CD8-positive, alpha-beta memory T cell (primary cell): ENCODE measurements around the gene VMP1. TPM values are rescaled to one million over a fixed set of nuclear protein-coding genes. Genes with fewer than 3 reads are reported as not detected.
A peak's percentile ranks its signal among the peaks of the same experiment; 100 is the strongest.
"Not testable (repeated sequence)": the region's sequence is repeated elsewhere in the genome, so short reads cannot be mapped to it uniquely, and the experiment has no call there.

Source experiments
- CTCF ChIA-PET: fragments of 350-600 bp; sonication (Branson Sonifier 250); formaldehyde crosslinking; loops from one replicate; lab custom pipeline; 2021; ENCODE audit warnings: antibody characterized with exemption; lab: Charles Lee
- POLR2A ChIA-PET: fragments of 350-600 bp; sonication (Branson Sonifier 250); formaldehyde crosslinking; loops from one replicate; lab custom pipeline; 2021; ENCODE audit warnings: antibody characterized with exemption; lab: Charles Lee
- DNase-seq, 5 donors: peaks; one replicate each; pipeline versions ENCODE4 v3.0.0 to v3.0.0-alpha.2; 2020 to 2022; ENCODE audit warnings: mixed read lengths in 1 of 5
- H3K27ac ChIP-seq: one replicate; pipeline ENCODE4 v1.7.0; 2013; ENCODE audit warnings: low read depth, mild to moderate bottlenecking, low read length, moderate library complexity
- H3K27me3 ChIP-seq: 2 replicates; pipeline ENCODE4 v1.7.0; 2013; ENCODE audit warnings: low read length, mild to moderate bottlenecking; ENCODE audit not compliant: insufficient read depth, poor library complexity, severe bottlenecking
- H3K36me3 ChIP-seq: 2 replicates; pipeline ENCODE4 v1.7.0; 2013; ENCODE audit warnings: mild to moderate bottlenecking, low read length, moderate library complexity; ENCODE audit not compliant: insufficient read depth
- H3K4me1 ChIP-seq: 2 replicates; pipeline ENCODE4 v1.7.0; 2013; ENCODE audit warnings: mild to moderate bottlenecking, low read length, moderate library complexity; ENCODE audit not compliant: insufficient read depth
- H3K4me3 ChIP-seq: 2 replicates; pipeline ENCODE4 v1.7.0; 2013; ENCODE audit warnings: mild to moderate bottlenecking, low read length
- H3K9me3 ChIP-seq: 2 replicates; pipeline ENCODE4 v1.7.0; 2013; ENCODE audit warnings: mild to moderate bottlenecking, low read length
- H3K27ac Mint-ChIP-seq, 8 donors: one replicate each; pipeline ENCODE4 v1.8.0; 2020 to 2021; ENCODE audit warnings: mixed read lengths in 8 of 8, mild to moderate bottlenecking in 6 of 8, inconsistent platforms in 3 of 8, moderate library complexity in 3 of 8
- H3K27me3 Mint-ChIP-seq, 2 donors: one replicate each; pipeline ENCODE4 v1.8.0; 2020 to 2021; ENCODE audit warnings: mixed read lengths in 2 of 2, mild to moderate bottlenecking in 1 of 2, moderate library complexity in 1 of 2
- H3K36me3 Mint-ChIP-seq, 3 donors: one replicate each; pipeline ENCODE4 v1.8.0; 2020 to 2021; ENCODE audit warnings: mixed read lengths in 3 of 3, inconsistent platforms in 1 of 3, mild to moderate bottlenecking in 1 of 3
- H3K4me1 Mint-ChIP-seq, 3 donors: one replicate each; pipeline ENCODE4 v1.8.0; 2020 to 2021; ENCODE audit warnings: mixed read lengths in 3 of 3, inconsistent platforms in 1 of 3, mild to moderate bottlenecking in 1 of 3
- H3K4me3 Mint-ChIP-seq, 7 donors: one replicate each; pipeline ENCODE4 v1.8.0; 2020 to 2021; ENCODE audit warnings: mixed read lengths in 7 of 7, mild to moderate bottlenecking in 6 of 7, moderate library complexity in 4 of 7, inconsistent platforms in 2 of 7
- H3K9me3 Mint-ChIP-seq, 5 donors: one replicate each; pipeline ENCODE4 v1.8.0; 2020 to 2022; ENCODE audit warnings: mixed read lengths in 5 of 5, mild to moderate bottlenecking in 3 of 5, moderate library complexity in 2 of 5, inconsistent platforms in 1 of 5
- polyA plus RNA-seq: library from polyadenylated mRNA; unstranded; fragments of 300-500 nt; fragmentation: Illumina TruSeq; gene quantifications from one replicate; pipeline ENCODE4 v1.2.3, GENCODE V29; 2021
- total RNA-seq, 2 experiments: library from RNA; stranded (reverse); gene quantifications; one replicate each; pipeline ENCODE4 v1.2.3, GENCODE V29; 2021

Gene VMP1
- total and polyA plus RNA-seq, 3 experiments from 2014 or later = 57.0 to 151 (median 150) TPM

GRCh38 chr17:59828819-59829216 lies 121.4 kb downstream of the VMP1 start:
- not testable (repeated sequence) for H3K27me3 Mint-ChIP-seq, DNase-seq, H3K27me3 ChIP-seq, H3K9me3 Mint-ChIP-seq, H3K36me3 ChIP-seq, H3K36me3 Mint-ChIP-seq, H3K9me3 ChIP-seq
- H3K27ac Mint-ChIP-seq = peak overlapping the region; percentile 84 to 98 (median 90)
- H3K4me3 Mint-ChIP-seq = peak overlapping the region; percentile 57 to 77 (median 64)
- H3K4me3 ChIP-seq = peak overlapping the region; percentile 50
- peak overlapping the region; percentile 85 for H3K27ac ChIP-seq
- CTCF ChIA-PET = interaction anchor here (1.1 to 2.0 kb wide), 5 partner anchors 10 to 74 kb away, joined by 3 to 18 read pairs (median 5); no protein-coding TSS in a partner anchor
- peaks cover 55% of the 10 kb centered on the region for H3K4me1 ChIP-seq
- H3K4me1 Mint-ChIP-seq = peaks cover 52 to 81% (median 76%) of the 10 kb centered on the region in 3 donors
- POLR2A ChIA-PET = interaction anchor here (0.6 to 3.5 kb wide), 3 partner anchors 10 to 210 kb away, joined by 4 to 45 read pairs (median 5); no protein-coding TSS in a partner anchor

GRCh38 chr17:59829217-59830006 lies 122.0 kb downstream of the VMP1 start:
- peaks cover 52 to 81% (median 77%) of the 10 kb centered on the region in 3 donors for H3K4me1 Mint-ChIP-seq
- DNase-seq = peak in 3 of 5 donors; percentile 18 to 54 (median 53)
- peak overlapping the region; percentile 57 to 77 (median 64) for H3K4me3 Mint-ChIP-seq
- Histone ChIP-seq H3K27ac (peak overlapping the region; percentile 85), H3K4me1 (peaks cover 55% of the 10 kb centered on the region), H3K9me3 (no peaks in the 10 kb centered on the region), H3K36me3 (no peaks in the 10 kb centered on the region), H3K4me3 (peak overlapping the region; percentile 50), H3K27me3 (no peaks in the 10 kb centered on the region)
- CTCF ChIA-PET = interaction anchor here (1.1 to 1.6 kb wide), 2 partner anchors 10 to 11 kb away, joined by 3 to 5 read pairs; no protein-coding TSS in a partner anchor
- no peaks in the 10 kb centered on the region for H3K9me3 Mint-ChIP-seq
- POLR2A ChIA-PET = interaction anchor here (0.6 to 3.5 kb wide), 4 partner anchors 10 to 210 kb away, joined by 4 to 45 read pairs (median 4); no protein-coding TSS in a partner anchor
- peaks cover 0 to 4% (median 3%) of the 10 kb centered on the region in 3 donors for H3K36me3 Mint-ChIP-seq
- H3K27me3 Mint-ChIP-seq = no peaks in the 10 kb centered on the region
- H3K27ac Mint-ChIP-seq = peak overlapping the region; percentile 84 to 98 (median 90)

GRCh38 chr17:59830007-59830630 lies 122.7 kb downstream of the VMP1 start:
- no peak overlapping the region for H3K4me3 ChIP-seq
- no peak for DNase-seq
- H3K36me3 ChIP-seq = no peaks in the 10 kb centered on the region
- H3K4me1 ChIP-seq = peaks cover 55% of the 10 kb centered on the region
- CTCF ChIA-PET = interaction anchor here (1.1 to 1.7 kb wide), 2 partner anchors 9 to 45 kb away, joined by 3 read pairs; no protein-coding TSS in a partner anchor
- H3K27me3 ChIP-seq = no peaks in the 10 kb centered on the region
- POLR2A ChIA-PET = interaction anchor here (1.0 to 3.5 kb wide), 3 partner anchors 9 to 46 kb away, joined by 4 to 45 read pairs (median 5); no protein-coding TSS in a partner anchor
- Mint-ChIP-seq H3K27me3 (no peaks in the 10 kb centered on the region), H3K36me3 (peaks cover 0 to 4% (median 3%) of the 10 kb centered on the region in 3 donors), H3K9me3 (no peaks in the 10 kb centered on the region), H3K4me3 (peak overlapping the region in 2 of 7 donors; percentile 24 to 47), H3K27ac (peak overlapping the region; percentile 84 to 98 (median 88)), H3K4me1 (peaks cover 52 to 81% (median 77%) of the 10 kb centered on the region in 3 donors)
- no peaks in the 10 kb centered on the region for H3K9me3 ChIP-seq
- H3K27ac ChIP-seq = peak overlapping the region; percentile 85

GRCh38 chr17:59830846-59831486 lies 123.5 kb downstream of the VMP1 start:
- Mint-ChIP-seq H3K4me1 (peaks cover 45 to 73% (median 69%) of the 10 kb centered on the region in 3 donors), H3K36me3 (peaks cover 0 to 4% (median 4%) of the 10 kb centered on the region in 3 donors), H3K27me3 (no peaks in the 10 kb centered on the region), H3K27ac (peak overlapping the region; percentile 61 to 95 (median 86)), H3K4me3 (peak overlapping the region in 1 of 7 donors; percentile 15), H3K9me3 (no peaks in the 10 kb centered on the region)
- CTCF ChIA-PET = interaction anchor here (1.0 to 2.2 kb wide), 5 partner anchors 11 to 82 kb away, joined by 3 to 12 read pairs (median 4); no protein-coding TSS in a partner anchor
- Histone ChIP-seq H3K27ac (peak overlapping the region; percentile 85), H3K36me3 (no peaks in the 10 kb centered on the region), H3K4me1 (peaks cover 48% of the 10 kb centered on the region), H3K4me3 (no peak overlapping the region), H3K9me3 (no peaks in the 10 kb centered on the region), H3K27me3 (no peaks in the 10 kb centered on the region)
- POLR2A ChIA-PET = interaction anchor here (1.0 kb wide), 1 partner anchor 48 kb away, joined by 3 read pairs; no protein-coding TSS in a partner anchor
- no peak for DNase-seq

GRCh38 chr17:59832883-59833379 lies 125.5 kb downstream of the VMP1 start:
- Mint-ChIP-seq H3K9me3 (no peaks in the 10 kb centered on the region), H3K4me1 (peaks cover 39 to 69% (median 65%) of the 10 kb centered on the region in 3 donors), H3K4me3 (peak overlapping the region in 1 of 7 donors; percentile 13), H3K36me3 (peaks cover 0 to 6% (median 4%) of the 10 kb centered on the region in 3 donors), H3K27me3 (no peaks in the 10 kb centered on the region), H3K27ac (peak overlapping the region in 3 of 8 donors; percentile 25 to 83 (median 58))
- ChIA-PET POLR2A (interaction anchor here (0.7 kb wide), 1 partner anchor 150 kb away, joined by 9 read pairs; no protein-coding TSS in a partner anchor), CTCF (interaction anchor here (1.0 to 2.2 kb wide), 3 partner anchors 9 to 79 kb away, joined by 3 to 12 read pairs (median 4); no protein-coding TSS in a partner anchor)
- H3K27ac ChIP-seq = no peak overlapping the region
- no peaks in the 10 kb centered on the region for H3K9me3 ChIP-seq
- no peaks in the 10 kb centered on the region for H3K36me3 ChIP-seq
- H3K4me3 ChIP-seq = no peak overlapping the region
- peaks cover 37% of the 10 kb centered on the region for H3K4me1 ChIP-seq
- DNase-seq = no peak
- no peaks in the 10 kb centered on the region for H3K27me3 ChIP-seq

GRCh38 chr17:59837308-59838051 lies 130.0 kb downstream of the VMP1 start:
- H3K4me3 Mint-ChIP-seq = peak overlapping the region; percentile 92 to 99 (median 94)

More at GRCh38 chr17:59837308-59838051, 130.0 kb downstream of the VMP1 start:
- Mint-ChIP-seq H3K9me3 (no peaks in the 10 kb centered on the region), H3K36me3 (peaks cover 0 to 37% (median 6%) of the 10 kb centered on the region in 3 donors), H3K27ac (peak overlapping the region; percentile 93 to 100 (median 96)), H3K4me1 (peaks cover 47 to 63% (median 61%) of the 10 kb centered on the region in 3 donors), H3K27me3 (no peaks in the 10 kb centered on the region)
- Histone ChIP-seq H3K9me3 (no peaks in the 10 kb centered on the region), H3K27ac (peak overlapping the region; percentile 95), H3K36me3 (no peaks in the 10 kb centered on the region), H3K27me3 (no peaks in the 10 kb centered on the region), H3K4me3 (peak overlapping the region; percentile 85), H3K4me1 (peaks cover 9% of the 10 kb centered on the region)
- peak; percentile 46 to 86 (median 66) for DNase-seq
- CTCF ChIA-PET = interaction anchor here (1.0 to 7.7 kb wide), 8 partner anchors 12 to 90 kb away, joined by 3 to 64 read pairs (median 6); no protein-coding TSS in a partner anchor
- POLR2A ChIA-PET = interaction anchor here (0.6 to 4.3 kb wide), 6 partner anchors 9 to 1210 kb away, joined by 3 to 45 read pairs (median 8); partner anchors contain the start of gene HEATR6
